HG03558 (cell line): ENCODE measurements around the gene CEP131.
"Not testable (repeated sequence)": the region's sequence is repeated elsewhere in the genome, so short reads cannot be mapped to it uniquely, and the experiment has no call there.

Experiments used
- ATAC-seq: cut with Tn5 transposase; IDR thresholded peaks from one replicate; pipeline ENCODE4 v1.9.1; 2021; ENCODE audit warnings: moderate number of reproducible peaks; ENCODE audit not compliant: unreplicated experiment; ENCODE audit errors: extremely low read depth

Gene CEP131

DNA sequence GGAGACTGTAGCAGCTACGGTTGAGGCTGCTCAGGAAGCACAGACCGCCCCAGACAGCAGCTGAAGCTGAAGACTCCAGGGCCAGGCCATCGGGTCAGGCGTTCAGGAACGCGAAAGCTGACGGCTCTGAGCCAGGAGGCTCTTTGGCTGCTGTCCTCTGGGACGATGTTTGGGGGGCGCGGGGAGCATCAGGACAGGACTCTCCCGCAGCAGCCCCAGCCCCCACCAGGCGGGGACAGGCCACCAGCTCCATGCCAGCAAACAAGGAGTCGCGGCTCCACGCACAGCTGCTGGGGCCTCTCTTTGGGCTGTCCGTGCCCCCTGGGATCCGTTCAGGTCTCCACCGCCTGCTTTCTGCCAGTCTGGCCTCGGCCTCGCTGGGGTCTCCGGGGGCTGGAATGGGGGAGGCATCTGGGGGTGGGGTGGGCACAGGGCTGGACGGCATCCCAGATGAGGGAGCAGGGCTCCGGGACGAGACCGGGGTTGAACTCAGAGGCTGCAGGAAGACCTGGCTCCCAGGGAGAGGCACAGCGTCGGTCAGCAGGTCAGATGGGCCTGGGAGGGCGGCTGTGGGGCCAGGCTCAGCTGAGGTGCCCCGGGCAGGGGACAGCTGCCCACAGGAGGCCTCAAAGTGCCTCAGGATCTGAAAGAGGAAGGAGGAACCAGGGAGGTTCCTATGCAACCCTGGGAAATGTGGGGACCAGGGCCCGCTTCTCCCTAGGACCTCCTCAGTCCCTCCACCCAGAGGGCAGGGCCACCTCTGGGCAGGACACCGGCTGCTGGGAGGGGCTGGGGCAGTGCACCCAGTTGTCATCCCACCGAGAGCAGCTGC is 6.3 kb upstream of the CEP131 start:
- ATAC-seq = no peak

- no peak for ATAC-seq
Measured at GRCh38 chr17:81228420-81228819, 5.7 kb upstream of the CEP131 start.

DNA sequence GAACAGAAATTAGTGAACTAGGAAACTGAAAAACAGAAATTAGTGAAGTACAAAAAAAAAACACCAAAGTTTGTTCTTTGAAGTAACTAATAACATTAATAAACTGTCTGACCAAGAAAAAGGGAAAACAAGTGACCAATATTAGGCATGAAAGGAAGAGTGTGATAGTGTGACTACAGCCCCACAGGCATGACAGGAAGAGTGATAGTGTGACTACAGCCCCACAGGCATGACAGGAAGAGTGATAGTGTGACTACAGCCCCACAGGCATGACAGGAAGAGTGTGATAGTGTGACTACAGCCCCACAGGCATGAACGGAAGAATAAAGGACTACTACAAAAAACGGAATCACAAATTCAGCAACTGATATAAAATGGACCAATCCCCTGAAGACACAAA is 4.9 kb upstream of the CEP131 start:
- ATAC-seq = not testable (repeated sequence)

DNA sequence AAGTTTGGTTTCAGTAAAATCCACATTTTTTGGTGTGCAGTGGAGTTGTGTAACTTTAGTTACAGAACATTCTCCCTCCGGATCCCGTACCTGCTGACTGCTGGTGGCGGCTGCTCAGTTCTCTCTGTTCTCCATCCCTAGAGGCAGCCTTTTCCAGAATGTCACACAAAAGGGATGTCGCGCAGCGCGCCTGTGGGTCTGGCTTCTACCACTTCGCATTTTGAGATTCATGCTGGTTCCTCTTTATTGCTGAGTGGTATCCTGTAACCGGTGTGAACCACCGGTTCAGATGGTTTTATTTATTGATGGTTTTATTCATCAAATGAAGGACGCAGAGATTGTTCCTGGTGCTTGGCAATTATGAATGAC is 981 bp upstream of the CEP131 start:
- ATAC-seq = no peak

GRCh38 chr17:81222620-81222905 is 202 bp downstream of the CEP131 start:
- ATAC-seq = no peak

DNA sequence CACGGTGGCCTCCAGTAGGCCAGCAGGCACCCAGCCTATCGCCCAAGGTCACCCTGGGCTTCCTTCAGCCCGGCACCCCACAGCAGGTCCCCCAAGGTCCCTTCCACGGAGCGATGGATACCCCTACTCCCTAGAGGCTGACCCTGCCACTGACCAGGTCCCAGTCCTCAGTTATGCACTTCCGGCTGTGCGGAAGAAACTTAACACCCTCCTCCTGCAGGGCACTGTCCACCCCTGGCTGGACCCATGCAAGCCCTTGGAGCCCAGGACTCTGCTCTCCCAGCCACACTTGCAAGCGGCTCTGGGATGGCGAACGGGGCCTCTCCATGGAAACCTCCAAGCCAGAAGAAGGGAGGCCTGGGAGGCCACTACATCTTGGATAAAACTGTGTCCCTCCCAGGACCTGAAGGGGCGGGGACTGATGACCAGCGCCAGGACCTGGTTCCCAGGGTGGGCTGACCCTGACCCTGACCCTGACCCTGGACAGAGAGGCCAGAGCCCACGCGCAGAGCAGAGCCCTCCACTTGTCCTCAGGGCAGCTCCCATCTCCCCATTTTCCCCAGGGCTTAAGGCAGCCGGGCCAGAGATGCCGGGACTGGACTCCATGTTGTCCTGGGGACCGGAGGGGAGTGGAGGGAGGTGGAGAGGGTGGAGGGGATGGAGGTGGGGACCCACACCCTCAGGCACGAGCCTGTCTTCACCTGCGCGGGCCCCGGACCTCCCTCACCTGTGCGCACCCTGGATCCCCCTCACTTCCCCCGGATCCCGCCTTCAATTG is 734 bp downstream of the CEP131 start:
- no peak for ATAC-seq

GRCh38 chr17:81221371-81221841 is 1.4 kb downstream of the CEP131 start:
- ATAC-seq = no peak

- no peak for ATAC-seq
Measured at GRCh38 chr17:81219476-81220180, 3.1 kb downstream of the CEP131 start.

GRCh38 chr17:81218991-81219390 is 3.8 kb downstream of the CEP131 start:
- ATAC-seq = no peak

DNA sequence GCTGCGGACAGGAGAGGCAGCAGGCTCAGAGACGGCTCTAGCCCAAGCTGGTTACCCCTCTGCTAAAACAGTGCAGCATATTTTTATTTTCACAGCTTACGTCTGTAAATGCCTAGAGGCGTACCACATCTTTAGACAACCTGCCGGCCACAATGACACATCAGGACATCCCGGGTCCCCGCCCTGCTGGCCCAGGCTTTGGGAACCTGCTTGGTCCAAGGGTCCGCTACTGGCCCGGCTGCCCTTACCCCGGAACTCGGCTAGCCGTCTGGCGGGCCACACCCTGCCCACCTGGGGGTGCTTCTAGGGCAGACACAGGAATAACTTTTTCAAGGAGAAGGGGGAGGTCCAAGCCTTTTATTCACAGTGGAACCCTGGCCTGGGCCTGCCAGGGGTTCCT is 4.3 kb downstream of the CEP131 start:
- no peak for ATAC-seq

DNA sequence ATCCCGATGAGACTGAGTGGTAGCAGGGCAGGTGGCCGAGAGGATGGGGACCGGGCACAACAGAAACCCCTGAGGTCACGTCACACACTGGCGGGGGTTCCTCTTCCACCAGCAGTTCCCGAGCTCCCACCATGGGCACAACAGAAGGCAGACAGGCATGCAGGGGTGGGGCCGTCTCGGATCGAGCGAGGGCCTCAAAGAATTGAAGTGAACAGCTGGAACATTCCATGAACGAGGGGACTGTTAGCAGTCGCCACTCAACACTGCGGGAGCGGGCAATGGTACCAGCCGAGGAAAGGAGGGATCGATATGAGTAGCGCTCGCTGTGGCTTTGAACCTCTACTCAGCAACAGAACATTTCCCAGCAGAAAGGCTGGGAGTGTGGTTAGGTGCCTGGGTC is 5.3 kb downstream of the CEP131 start:
- no peak for ATAC-seq

DNA sequence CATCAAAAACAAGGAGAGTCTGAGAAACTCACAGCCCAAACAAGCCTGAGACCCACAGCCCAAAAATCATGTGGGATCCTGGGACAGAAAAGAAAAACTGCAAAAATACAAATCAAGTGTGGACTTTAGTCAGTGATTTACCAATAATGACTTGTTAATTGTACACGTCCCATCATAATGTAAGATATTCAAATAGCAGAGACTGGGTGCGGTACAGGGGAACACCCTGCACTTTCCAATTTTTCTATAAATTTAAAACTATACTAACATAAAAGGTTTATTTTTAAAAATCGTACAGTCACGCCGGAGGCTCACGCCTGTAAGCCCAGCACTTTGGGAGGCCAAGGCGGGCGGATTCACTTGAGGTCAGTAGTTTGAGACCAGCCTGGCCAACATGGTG is 8.8 kb downstream of the CEP131 start:
- no peak for ATAC-seq

DNA sequence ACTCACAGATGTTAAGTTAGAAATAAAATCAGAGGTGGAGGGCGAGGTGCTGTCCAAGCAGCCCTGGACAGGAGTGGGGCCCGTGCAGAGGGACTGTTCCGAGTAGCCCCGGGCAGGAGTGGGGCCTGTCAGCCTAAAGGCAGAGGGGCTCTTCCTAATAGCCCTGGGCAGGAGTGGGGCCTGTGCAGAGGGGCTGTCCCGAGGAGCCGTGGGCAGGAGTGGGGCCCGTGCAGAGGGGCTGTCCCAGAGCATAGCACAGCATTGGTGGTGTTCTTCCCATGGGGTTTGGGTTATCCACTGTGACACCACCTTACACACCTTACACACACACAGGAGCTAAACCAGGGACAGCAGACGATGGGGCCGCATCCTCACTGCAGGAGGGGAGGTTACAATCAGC is 10.4 kb downstream of the CEP131 start:
- ATAC-seq = no peak

- no peak for ATAC-seq
Measured at GRCh38 chr17:81210868-81211267, 11.9 kb downstream of the CEP131 start.

DNA sequence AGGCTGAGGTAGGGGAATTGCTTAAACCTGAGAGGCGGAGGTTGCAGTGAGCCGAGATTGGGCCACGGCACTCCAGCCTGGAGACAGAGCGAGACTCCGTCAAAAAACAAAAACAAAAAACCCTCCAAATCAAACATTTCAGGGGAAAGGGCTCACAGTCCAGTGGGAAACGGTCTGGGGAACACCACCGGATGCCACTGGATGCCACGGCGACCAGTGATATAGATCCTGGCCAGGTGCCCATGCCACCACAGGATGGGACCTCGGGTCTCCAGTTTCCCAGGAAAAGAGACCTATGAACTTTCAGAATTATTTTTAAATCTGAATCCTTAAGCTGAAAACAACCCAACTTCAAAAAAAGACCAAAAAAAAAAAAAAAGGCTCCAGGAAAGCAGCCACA is 12.3 kb downstream of the CEP131 start:
- no peak for ATAC-seq

DNA sequence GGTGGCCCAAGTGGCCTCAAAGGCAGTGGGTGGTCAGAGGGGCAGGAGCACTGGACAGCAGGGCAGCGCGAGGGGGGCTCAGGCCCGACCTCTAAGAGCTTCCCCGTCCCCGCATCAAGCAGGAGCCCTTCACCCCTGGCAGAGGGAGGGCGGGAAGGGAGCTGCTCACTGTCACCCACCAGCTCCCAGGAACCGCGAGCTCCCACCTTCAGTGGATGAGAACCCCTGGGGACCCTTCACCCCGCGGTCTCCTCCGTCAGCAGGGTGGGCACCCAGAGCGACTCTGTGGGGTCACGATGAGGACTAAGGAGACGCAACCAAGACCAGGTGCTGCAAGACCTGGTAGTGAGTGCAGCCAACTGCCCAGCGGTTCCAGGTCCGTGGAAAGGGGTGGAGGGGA is 13.6 kb downstream of the CEP131 start:
- ATAC-seq = no peak

GRCh38 chr17:81208651-81209050 is 14.1 kb downstream of the CEP131 start:
- no peak for ATAC-seq

- ATAC-seq = no peak
Measured at GRCh38 chr17:81207610-81208581, 14.9 kb downstream of the CEP131 start.

GRCh38 chr17:81206657-81207056 is 16.1 kb downstream of the CEP131 start:
- no peak for ATAC-seq

- no peak for ATAC-seq
Measured at GRCh38 chr17:81206166-81206565, 16.6 kb downstream of the CEP131 start.
